ENCODE measurements around the gene DYNLL2. TPM values are rescaled to one million over a fixed set of nuclear protein-coding genes. Genes with fewer than 3 reads are reported as not detected.

DYNLL2 gene
- total RNA-seq, 1 donor from 2014 or later = 29.4 TPM

GRCh38 chr17:58092101-58092796 lies 9.0 kb downstream of the DYNLL2 start:
- Histone ChIP-seq H3K27ac (ENCODE audit: low read depth, low read length) (no peak overlapping the region), H3K4me2 (ENCODE audit: low read length) (no peak overlapping the region), H3K9ac (ENCODE audit: low read length) (no peak overlapping the region), H3K79me2 (ENCODE audit: insufficient read depth, low read length) (peaks cover 35% of the 10 kb centered on the region), H3K4me3 (ENCODE audit: insufficient read depth, low read depth, low read length) (no peak overlapping the region), H3K36me3 (ENCODE audit: insufficient read depth, low read length) (peaks cover 28% of the 10 kb centered on the region), H3K9me3 (ENCODE audit: insufficient read depth, low read depth, low read length) (no peaks in the 10 kb centered on the region), H3K27me3 (ENCODE audit: insufficient read depth, low read length) (no peaks in the 10 kb centered on the region), H4K20me1 (ENCODE audit: insufficient read depth, low read length) (peaks cover 74% of the 10 kb centered on the region), H2AFZ (ENCODE audit: low read depth, low read length) (no peak overlapping the region), H3K4me1 (ENCODE audit: insufficient read depth, low read length) (peaks cover 3% of the 10 kb centered on the region)
- H3K36me3 Mint-ChIP-seq (ENCODE audit: low read depth, unreplicated experiment) = peaks cover 42% of the 10 kb centered on the region
- no peak for DNase-seq (ENCODE audit: low read depth)
- no peak overlapping the region for H3K27ac Mint-ChIP-seq (ENCODE audit: unreplicated experiment)
- TF ChIP-seq EZH2 (IDR thresholded peaks at IDR 0.05; ENCODE audit: insufficient read depth, low read length) (no peak), CTCF (IDR thresholded peaks at IDR 0.05; ENCODE audit: insufficient read depth, low read depth, low read length) (no peak)
- H3K4me1 Mint-ChIP-seq (ENCODE audit: low read depth, unreplicated experiment) = peaks cover 7% of the 10 kb centered on the region
- no peak overlapping the region for H3K4me3 Mint-ChIP-seq (ENCODE audit: unreplicated experiment)
- H3K27me3 Mint-ChIP-seq (ENCODE audit: low read depth, unreplicated experiment) = no peaks in the 10 kb centered on the region
- H3K9me3 Mint-ChIP-seq (ENCODE audit: unreplicated experiment) = no peaks in the 10 kb centered on the region
- no peak for FAIRE-seq

- no peak overlapping the region for H3K27ac Mint-ChIP-seq (ENCODE audit: unreplicated experiment)
- Histone ChIP-seq H2AFZ (ENCODE audit: low read depth, low read length) (no peak overlapping the region), H3K79me2 (ENCODE audit: insufficient read depth, low read length) (peaks cover 29% of the 10 kb centered on the region), H3K4me2 (ENCODE audit: low read length) (no peak overlapping the region), H4K20me1 (ENCODE audit: insufficient read depth, low read length) (peaks cover 68% of the 10 kb centered on the region), H3K9me3 (ENCODE audit: insufficient read depth, low read depth, low read length) (no peaks in the 10 kb centered on the region), H3K36me3 (ENCODE audit: insufficient read depth, low read length) (peaks cover 28% of the 10 kb centered on the region), H3K9ac (ENCODE audit: low read length) (no peak overlapping the region), H3K4me1 (ENCODE audit: insufficient read depth, low read length) (peaks cover 3% of the 10 kb centered on the region), H3K27ac (ENCODE audit: low read depth, low read length) (no peak overlapping the region), H3K4me3 (ENCODE audit: insufficient read depth, low read depth, low read length) (no peak overlapping the region), H3K27me3 (ENCODE audit: insufficient read depth, low read length) (no peaks in the 10 kb centered on the region)
- no peak for FAIRE-seq
- H3K4me1 Mint-ChIP-seq (ENCODE audit: low read depth, unreplicated experiment) = peaks cover 7% of the 10 kb centered on the region
- TF ChIP-seq EZH2 (IDR thresholded peaks at IDR 0.05; ENCODE audit: insufficient read depth, low read length) (no peak), CTCF (IDR thresholded peaks at IDR 0.05; ENCODE audit: insufficient read depth, low read depth, low read length) (no peak)
- no peaks in the 10 kb centered on the region for H3K27me3 Mint-ChIP-seq (ENCODE audit: low read depth, unreplicated experiment)
- no peaks in the 10 kb centered on the region for H3K9me3 Mint-ChIP-seq (ENCODE audit: unreplicated experiment)
- no peak overlapping the region for H3K4me3 Mint-ChIP-seq (ENCODE audit: unreplicated experiment)
- H3K36me3 Mint-ChIP-seq (ENCODE audit: low read depth, unreplicated experiment) = peaks cover 41% of the 10 kb centered on the region
- no peak for DNase-seq (ENCODE audit: low read depth)
These were observed 9.7 kb downstream of the DYNLL2 start for GRCh38 chr17:58092797-58093385.

- Histone ChIP-seq H3K27ac (ENCODE audit: low read depth, low read length) (no peak overlapping the region), H3K79me2 (ENCODE audit: insufficient read depth, low read length) (peaks cover 16% of the 10 kb centered on the region), H4K20me1 (ENCODE audit: insufficient read depth, low read length) (peaks cover 55% of the 10 kb centered on the region), H3K9ac (ENCODE audit: low read length) (no peak overlapping the region), H2AFZ (ENCODE audit: low read depth, low read length) (no peak overlapping the region), H3K27me3 (ENCODE audit: insufficient read depth, low read length) (no peaks in the 10 kb centered on the region), H3K4me3 (ENCODE audit: insufficient read depth, low read depth, low read length) (no peak overlapping the region), H3K4me1 (ENCODE audit: insufficient read depth, low read length) (peaks cover 3% of the 10 kb centered on the region), H3K9me3 (ENCODE audit: insufficient read depth, low read depth, low read length) (no peaks in the 10 kb centered on the region), H3K36me3 (ENCODE audit: insufficient read depth, low read length) (peaks cover 25% of the 10 kb centered on the region), H3K4me2 (ENCODE audit: low read length) (no peak overlapping the region)
- Mint-ChIP-seq H3K4me1 (ENCODE audit: low read depth, unreplicated experiment) (peaks cover 7% of the 10 kb centered on the region), H3K4me3 (ENCODE audit: unreplicated experiment) (no peak overlapping the region), H3K9me3 (ENCODE audit: unreplicated experiment) (no peaks in the 10 kb centered on the region), H3K36me3 (ENCODE audit: low read depth, unreplicated experiment) (peaks cover 34% of the 10 kb centered on the region), H3K27ac (ENCODE audit: unreplicated experiment) (no peak overlapping the region), H3K27me3 (ENCODE audit: low read depth, unreplicated experiment) (no peaks in the 10 kb centered on the region)
- FAIRE-seq (no peak), DNase-seq (ENCODE audit: low read depth) (no peak)
- TF ChIP-seq CTCF (IDR thresholded peaks at IDR 0.05; ENCODE audit: insufficient read depth, low read depth, low read length) (no peak), EZH2 (IDR thresholded peaks at IDR 0.05; ENCODE audit: insufficient read depth, low read length) (no peak)
These were observed 10.9 kb downstream of the DYNLL2 start for GRCh38 chr17:58094118-58094517.

All from astrocyte (in vitro differentiated cells and primary cell).